HL-60 (cell line): ENCODE measurements around the gene ITGB3.
A peak's percentile ranks its signal among the peaks of the same experiment; 100 is the strongest.

Source experiments
- DNase-seq, 2 experiments: peaks; one replicate each; pipeline ENCODE4 v3.0.0-alpha.2; 2010 to 2020; ENCODE audit warnings: low read depth in 1 of 2, low spot score in 1 of 2
- H3K27ac ChIP-seq: fragments of 250-450 bp; sonication (Bioruptor Pico); replicated peaks from 2 replicates; pipeline ENCODE4 v1.5.1; 2020; ENCODE audit warnings: mild to moderate bottlenecking, moderate library complexity
- H3K27me3 ChIP-seq: fragments of 250-450 bp; sonication (Bioruptor Pico); 2 replicates; pipeline ENCODE4 v1.5.1; 2021; ENCODE audit warnings: mild to moderate bottlenecking, moderate library complexity; ENCODE audit not compliant: insufficient read depth, poor library complexity, severe bottlenecking
- H3K4me3 ChIP-seq: replicated peaks from 2 replicates; pipeline ENCODE4 v1.5.1; 2011; ENCODE audit warnings: mild to moderate bottlenecking, control low read depth, low read length; ENCODE audit not compliant: insufficient read depth
- CTCF ChIP-seq: IDR thresholded peaks from one replicate; pipeline ENCODE4 v1.5.1; 2011; ENCODE audit warnings: low read length, control low read depth, inconsistent platforms; ENCODE audit not compliant: insufficient read depth
- GABPA ChIP-seq: IDR thresholded peaks from 2 replicates; pipeline ENCODE4 v1.6.1; 2012; ENCODE audit warnings: low read depth
- POLR2AphosphoS5 ChIP-seq: IDR thresholded peaks from 2 replicates; pipeline ENCODE4 v1.6.1; 2012; ENCODE audit warnings: low read depth
- REST ChIP-seq: IDR thresholded peaks from 2 replicates; pipeline ENCODE4 v1.6.1; 2012; ENCODE audit warnings: low read depth; ENCODE audit not compliant: insufficient replicate concordance
- SPI1 ChIP-seq: IDR thresholded peaks from 2 replicates; pipeline ENCODE4 v1.6.1; 2012; ENCODE audit warnings: low read depth, mild to moderate bottlenecking, borderline replicate concordance

The ITGB3 gene

GRCh38 chr17:47279062-47279801 lies 25.6 kb downstream of the ITGB3 start:
- peak; percentile 24 to 75 for DNase-seq
- H3K27ac ChIP-seq: no peak overlapping the region
- H3K4me3 ChIP-seq: no peak overlapping the region
- no peak for TF ChIP-seq SPI1
- TF ChIP-seq REST: no peak
- TF ChIP-seq CTCF: no peak
- TF ChIP-seq POLR2AphosphoS5: no peak
- no peak for TF ChIP-seq GABPA
- no peaks in the 10 kb centered on the region for H3K27me3 ChIP-seq

GRCh38 chr17:47280072-47280811 lies 26.6 kb downstream of the ITGB3 start:
- no peak for DNase-seq
- Histone ChIP-seq H3K27me3 (no peaks in the 10 kb centered on the region), H3K4me3 (no peak overlapping the region), H3K27ac (no peak overlapping the region)
- TF ChIP-seq REST: no peak
- no peak for TF ChIP-seq POLR2AphosphoS5

GRCh38 chr17:47281216-47281615 lies 27.6 kb downstream of the ITGB3 start:
- no peak for TF ChIP-seq CTCF
- no peak for TF ChIP-seq REST
- TF ChIP-seq SPI1: no peak
- no peak for TF ChIP-seq POLR2AphosphoS5
- no peak for DNase-seq
- no peak overlapping the region for H3K27ac ChIP-seq

More at GRCh38 chr17:47281216-47281615, 27.6 kb downstream of the ITGB3 start:
- Histone ChIP-seq H3K4me3 (no peak overlapping the region), H3K27me3 (no peaks in the 10 kb centered on the region)
